IPS-15b (cell line): Measurements from ENCODE around the gene LAMA2.

Source experiments
- H3K27me3 ChIP-seq: one replicate; pipeline ENCODE4 v1.6.1; 2013; ENCODE audit warnings: low read length; ENCODE audit not compliant: control insufficient read depth, insufficient read depth
- H3K36me3 ChIP-seq: one replicate; pipeline ENCODE4 v1.6.1; 2013; ENCODE audit warnings: low read length; ENCODE audit not compliant: control insufficient read depth, insufficient read depth
- H3K4me1 ChIP-seq: one replicate; pipeline ENCODE4 v1.6.1; 2013; ENCODE audit warnings: mild to moderate bottlenecking, low read length; ENCODE audit not compliant: control insufficient read depth, insufficient read depth
- H3K4me3 ChIP-seq: one replicate; pipeline ENCODE4 v1.5.1; 2013; ENCODE audit warnings: low read depth, low read length
- H3K9ac ChIP-seq: one replicate; pipeline ENCODE4 v1.6.1; 2013; ENCODE audit warnings: low read depth, mild to moderate bottlenecking, low read length
- H3K9me3 ChIP-seq: one replicate; pipeline ENCODE4 v1.6.1; 2013; ENCODE audit warnings: mild to moderate bottlenecking, low read length; ENCODE audit not compliant: control insufficient read depth, insufficient read depth

Gene LAMA2

DNA sequence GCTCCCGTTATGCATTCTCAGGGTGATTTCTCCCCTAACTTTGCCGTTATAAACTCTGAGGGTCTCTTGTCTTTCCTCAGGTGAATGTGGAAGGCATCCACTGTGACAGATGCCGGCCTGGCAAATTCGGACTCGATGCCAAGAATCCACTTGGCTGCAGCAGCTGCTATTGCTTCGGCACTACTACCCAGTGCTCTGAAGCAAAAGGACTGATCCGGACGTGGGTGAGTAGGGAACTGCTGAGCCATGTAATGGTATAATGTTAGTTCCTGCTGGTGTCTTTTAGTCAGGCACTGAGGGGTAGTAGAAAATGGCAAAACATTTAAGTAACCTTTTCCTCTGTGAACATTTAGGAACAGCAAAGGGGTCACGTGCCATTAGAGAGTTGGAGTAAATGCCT is 431.6 kb downstream of the LAMA2 start:
- no peak overlapping the region for H3K9ac ChIP-seq
- no peaks in the 10 kb centered on the region for H3K9me3 ChIP-seq
- peaks cover 19% of the 10 kb centered on the region for H3K4me1 ChIP-seq
- no peaks in the 10 kb centered on the region for H3K27me3 ChIP-seq
- H3K36me3 ChIP-seq: no peaks in the 10 kb centered on the region
- H3K4me3 ChIP-seq: no peak overlapping the region

DNA sequence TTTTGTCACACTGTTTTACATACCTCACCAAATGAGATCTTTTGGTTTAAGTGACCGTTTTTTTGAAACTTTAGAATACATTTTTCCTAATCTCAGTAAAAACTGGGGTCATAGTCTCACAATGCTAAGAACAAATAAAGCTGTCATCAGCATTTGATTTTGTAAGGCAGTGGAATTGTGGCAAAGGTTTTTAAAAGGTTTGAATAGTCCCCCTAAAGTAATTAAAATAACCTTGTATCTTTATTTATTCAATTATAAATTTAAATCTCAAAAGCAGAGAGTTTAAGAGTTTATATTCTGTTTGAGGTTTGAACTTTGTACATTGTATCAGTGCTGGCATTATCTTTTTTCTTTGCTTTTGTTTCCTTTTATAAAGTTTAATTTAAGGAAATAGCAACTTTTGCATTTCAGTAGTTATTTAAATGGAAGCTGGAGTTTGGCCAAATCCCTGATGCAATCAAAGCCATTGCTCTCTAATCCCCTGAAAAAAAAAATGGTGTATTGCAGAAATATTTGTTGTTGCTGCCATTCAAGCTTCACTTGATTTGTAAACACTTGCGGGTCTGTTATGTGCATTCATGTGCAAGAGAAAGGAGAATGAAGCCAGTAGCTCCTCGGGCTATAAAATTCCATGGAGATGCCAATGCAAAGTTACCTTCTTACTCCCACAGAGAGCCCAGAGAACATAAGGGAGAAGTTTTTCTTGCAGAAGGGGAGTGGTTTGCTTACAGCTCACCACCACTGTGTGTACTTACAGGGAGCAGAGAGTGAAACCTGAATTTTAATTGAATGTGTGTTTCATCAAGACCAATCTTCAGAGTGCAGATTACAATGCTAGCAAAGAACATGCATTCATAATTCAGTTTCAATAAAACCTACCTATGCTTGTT is 435.2 kb downstream of the LAMA2 start:
- no peaks in the 10 kb centered on the region for H3K27me3 ChIP-seq

DNA sequence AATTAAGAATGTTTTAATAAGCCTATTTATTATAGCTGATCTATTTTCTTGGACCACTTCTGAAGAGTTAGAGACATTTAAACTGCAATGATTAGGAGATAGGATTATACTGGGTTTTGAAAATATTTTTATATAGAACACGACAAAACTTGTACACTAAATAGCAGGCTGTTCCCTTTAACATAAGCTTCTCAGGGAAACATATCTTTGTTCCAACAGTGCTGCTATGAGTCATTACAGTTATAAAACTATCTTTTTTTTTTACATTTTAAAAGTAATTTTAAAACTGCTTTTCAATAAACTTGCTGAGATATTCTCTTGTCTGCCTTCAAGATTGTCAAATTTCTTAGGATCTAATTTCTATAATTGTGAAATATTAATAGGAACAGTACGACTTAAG is 438.0 kb downstream of the LAMA2 start:
- H3K9me3 ChIP-seq: no peaks in the 10 kb centered on the region
- peaks cover 21% of the 10 kb centered on the region for H3K4me1 ChIP-seq
- no peak overlapping the region for H3K4me3 ChIP-seq
- no peak overlapping the region for H3K9ac ChIP-seq
- no peaks in the 10 kb centered on the region for H3K27me3 ChIP-seq
- no peaks in the 10 kb centered on the region for H3K36me3 ChIP-seq

More for the DNA sequence above, 435.2 kb downstream of the LAMA2 start:
- H3K36me3 ChIP-seq: no peaks in the 10 kb centered on the region
- no peak overlapping the region for H3K4me3 ChIP-seq
- no peaks in the 10 kb centered on the region for H3K9me3 ChIP-seq
- H3K9ac ChIP-seq: no peak overlapping the region
- H3K4me1 ChIP-seq: peaks cover 17% of the 10 kb centered on the region

DNA sequence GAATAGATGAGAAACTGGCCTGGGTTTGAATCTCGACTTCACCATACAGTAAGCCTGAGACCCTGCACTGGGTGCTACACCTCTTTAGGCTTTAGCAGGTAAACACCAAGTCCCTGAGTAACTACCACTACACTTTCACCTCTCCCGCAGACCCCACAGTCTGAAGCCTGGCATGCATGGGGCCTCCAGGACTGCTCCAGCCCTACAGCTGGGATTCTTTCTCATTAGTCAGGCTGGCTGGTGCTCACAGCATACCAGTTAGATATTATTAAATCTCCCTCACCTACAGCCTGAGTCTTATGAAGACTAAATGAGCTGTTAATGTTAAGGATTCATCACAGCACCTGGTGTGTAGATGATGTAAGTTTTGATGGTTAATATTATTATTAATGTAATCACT is 438.4 kb downstream of the LAMA2 start:
- Histone ChIP-seq H3K4me3 (no peak overlapping the region), H3K36me3 (no peaks in the 10 kb centered on the region), H3K9me3 (no peaks in the 10 kb centered on the region), H3K9ac (no peak overlapping the region), H3K27me3 (no peaks in the 10 kb centered on the region), H3K4me1 (peaks cover 21% of the 10 kb centered on the region)

DNA sequence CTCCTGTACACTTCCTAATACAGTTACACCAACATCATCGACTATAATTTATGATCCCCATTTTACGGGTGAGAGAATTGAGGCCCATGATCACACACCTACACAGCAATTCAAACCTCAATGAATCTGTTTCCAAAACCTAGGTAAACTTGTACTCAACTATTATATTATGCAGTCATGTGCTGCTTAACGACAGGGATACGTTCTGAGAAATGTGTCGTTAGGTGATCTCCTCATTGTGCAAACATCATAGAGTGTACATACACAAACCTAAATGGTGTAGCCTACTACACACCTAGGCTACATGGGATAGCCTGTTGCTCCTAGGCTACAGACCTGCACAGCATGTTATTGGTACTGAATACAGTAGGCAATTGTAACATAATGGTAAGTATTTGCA is 441.4 kb downstream of the LAMA2 start:
- Histone ChIP-seq H3K4me3 (no peak overlapping the region), H3K9me3 (no peaks in the 10 kb centered on the region), H3K27me3 (no peaks in the 10 kb centered on the region), H3K9ac (no peak overlapping the region), H3K36me3 (no peaks in the 10 kb centered on the region), H3K4me1 (peaks cover 7% of the 10 kb centered on the region)

DNA sequence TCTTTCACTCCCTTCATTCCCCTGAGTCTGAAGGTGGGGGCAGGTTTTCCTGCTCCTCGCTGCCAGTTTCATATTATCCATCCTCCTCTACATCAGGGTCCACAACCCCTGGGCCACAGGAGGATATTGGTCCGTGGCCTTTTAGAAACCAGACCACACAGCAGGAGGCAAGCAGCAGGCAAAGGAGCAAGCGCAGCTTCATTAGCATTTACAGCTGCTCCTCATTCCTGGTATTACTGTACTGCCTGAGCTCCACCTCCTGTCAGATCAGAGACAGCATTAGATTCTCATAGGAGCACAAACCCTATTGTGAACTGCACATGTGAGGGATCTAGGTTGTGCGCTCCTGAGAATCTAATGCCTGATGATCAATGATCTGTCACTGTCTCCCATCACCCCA is 446.7 kb downstream of the LAMA2 start:
- H3K9me3 ChIP-seq: no peaks in the 10 kb centered on the region
- H3K4me3 ChIP-seq: no peak overlapping the region
- H3K36me3 ChIP-seq: no peaks in the 10 kb centered on the region
- H3K9ac ChIP-seq: no peak overlapping the region
- peaks cover 3% of the 10 kb centered on the region for H3K4me1 ChIP-seq
- no peaks in the 10 kb centered on the region for H3K27me3 ChIP-seq

DNA sequence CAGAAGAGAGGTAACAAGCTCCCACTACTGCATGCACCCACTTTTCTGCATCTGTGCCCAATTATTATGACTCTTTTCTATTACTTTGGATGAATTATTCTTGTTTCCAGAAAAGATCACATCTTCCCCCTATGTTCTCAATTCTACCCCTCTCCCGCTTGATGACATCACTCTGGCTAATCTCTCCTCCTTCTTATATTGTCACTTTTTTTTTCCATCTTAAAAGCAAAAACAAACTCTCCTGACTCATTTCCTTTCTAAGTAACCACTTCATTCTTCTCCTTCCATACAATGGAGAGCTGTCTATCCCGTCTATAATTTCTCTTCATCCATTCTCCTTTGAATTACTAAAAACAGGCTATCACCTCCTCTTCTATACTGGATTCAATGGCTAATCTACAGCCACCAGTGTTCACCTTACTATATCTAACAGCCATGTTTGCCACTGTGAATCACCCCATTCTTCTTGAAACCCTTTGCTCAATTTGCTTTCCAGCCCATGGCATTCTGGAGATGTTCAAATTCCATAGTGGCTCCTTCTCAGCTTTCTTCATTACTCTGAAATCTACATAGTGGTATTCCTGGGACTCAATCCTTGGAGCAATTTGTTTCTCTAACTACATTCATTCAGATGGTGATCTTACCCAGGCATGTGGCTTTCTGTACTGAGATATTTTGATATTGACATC is 448.7 kb downstream of the LAMA2 start:
- H3K4me1 ChIP-seq: peaks cover 2% of the 10 kb centered on the region
- H3K9ac ChIP-seq: no peak overlapping the region
- H3K36me3 ChIP-seq: no peaks in the 10 kb centered on the region
- no peaks in the 10 kb centered on the region for H3K9me3 ChIP-seq
- H3K4me3 ChIP-seq: no peak overlapping the region
- no peaks in the 10 kb centered on the region for H3K27me3 ChIP-seq

DNA sequence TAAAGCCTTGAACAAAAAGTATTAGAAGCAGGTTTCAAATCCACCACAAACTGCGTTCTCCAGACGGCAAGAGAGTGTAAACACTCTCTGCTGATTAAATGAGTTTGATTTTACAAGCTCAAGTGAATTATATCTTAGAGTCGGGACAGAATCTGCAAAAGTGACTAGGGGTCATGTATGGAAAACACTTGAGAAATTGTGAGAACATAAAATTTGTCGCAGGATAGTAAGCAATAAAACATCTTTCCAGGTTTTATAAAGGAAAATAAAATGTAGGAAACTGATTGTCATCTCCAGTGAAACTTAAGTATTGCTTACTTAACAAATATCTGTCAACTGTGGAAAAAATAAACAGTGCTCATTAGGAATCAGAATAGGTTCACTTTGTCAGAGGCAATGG is 452.9 kb downstream of the LAMA2 start:
- H3K9ac ChIP-seq: no peak overlapping the region
- H3K9me3 ChIP-seq: no peaks in the 10 kb centered on the region
- no peak overlapping the region for H3K4me3 ChIP-seq
- no peaks in the 10 kb centered on the region for H3K36me3 ChIP-seq
- H3K4me1 ChIP-seq: peaks cover 12% of the 10 kb centered on the region
- H3K27me3 ChIP-seq: no peaks in the 10 kb centered on the region

DNA sequence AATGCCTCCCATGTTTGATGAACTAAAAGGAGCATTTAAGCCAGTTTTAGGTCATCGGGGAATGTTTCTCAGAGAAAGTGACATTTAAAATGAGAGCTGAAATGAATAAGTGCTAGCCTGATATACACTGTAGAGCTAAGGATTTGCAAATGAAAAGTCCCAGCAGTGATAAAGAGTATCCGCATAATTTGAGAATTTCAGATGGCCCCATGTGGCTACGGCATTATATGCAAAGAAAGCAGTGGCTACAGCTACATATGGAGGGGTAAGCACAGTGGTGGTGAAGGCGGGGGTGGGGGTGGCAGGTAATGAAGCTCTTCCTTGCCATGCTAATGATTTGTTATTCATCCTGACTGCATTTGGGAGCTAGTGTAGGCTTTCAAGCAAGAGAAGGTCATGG is 455.7 kb downstream of the LAMA2 start:
- H3K4me3 ChIP-seq: no peak overlapping the region
- H3K27me3 ChIP-seq: no peaks in the 10 kb centered on the region
- H3K9ac ChIP-seq: no peak overlapping the region
- H3K4me1 ChIP-seq: peaks cover 12% of the 10 kb centered on the region
- no peaks in the 10 kb centered on the region for H3K9me3 ChIP-seq
- H3K36me3 ChIP-seq: no peaks in the 10 kb centered on the region

DNA sequence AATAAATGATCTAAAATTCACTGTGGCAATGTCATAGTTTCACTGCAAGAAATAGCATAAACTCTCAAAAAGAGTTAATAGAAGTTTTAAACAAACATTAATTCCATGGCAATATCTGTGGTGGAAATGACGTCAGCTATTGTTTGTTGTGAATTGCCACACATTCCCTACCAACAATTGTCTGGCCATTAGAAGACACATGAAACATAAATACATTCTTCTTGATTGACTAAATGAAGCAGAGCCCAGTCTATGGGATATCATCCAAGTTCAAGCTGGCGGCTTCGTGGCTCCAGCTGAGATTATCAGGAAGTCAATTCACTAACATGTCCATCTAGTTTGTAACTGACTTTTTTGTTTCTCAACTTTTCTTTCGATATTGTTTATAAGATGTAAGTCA is 458.0 kb downstream of the LAMA2 start:
- Histone ChIP-seq H3K27me3 (no peaks in the 10 kb centered on the region), H3K36me3 (no peaks in the 10 kb centered on the region), H3K4me3 (no peak overlapping the region), H3K4me1 (peaks cover 12% of the 10 kb centered on the region), H3K9ac (no peak overlapping the region), H3K9me3 (no peaks in the 10 kb centered on the region)

DNA sequence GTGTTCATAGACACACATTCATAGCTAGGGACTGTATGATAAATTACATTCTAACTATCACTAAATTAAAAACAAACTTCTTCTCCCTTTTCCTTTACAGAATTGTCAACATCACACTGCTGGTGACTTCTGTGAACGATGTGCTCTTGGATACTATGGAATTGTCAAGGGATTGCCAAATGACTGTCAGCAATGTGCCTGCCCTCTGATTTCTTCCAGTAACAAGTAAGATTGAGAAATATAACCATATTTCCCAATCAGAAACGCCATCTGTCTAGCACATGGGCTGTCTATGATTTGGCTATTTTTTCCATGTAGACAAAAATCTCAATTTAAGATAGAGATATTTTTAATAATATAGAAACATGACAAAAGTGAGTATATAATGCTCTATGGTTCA is 459.3 kb downstream of the LAMA2 start:
- H3K4me3 ChIP-seq: no peak overlapping the region
- H3K9ac ChIP-seq: no peak overlapping the region
- no peaks in the 10 kb centered on the region for H3K9me3 ChIP-seq
- no peaks in the 10 kb centered on the region for H3K36me3 ChIP-seq
- peaks cover 12% of the 10 kb centered on the region for H3K4me1 ChIP-seq
- no peaks in the 10 kb centered on the region for H3K27me3 ChIP-seq

DNA sequence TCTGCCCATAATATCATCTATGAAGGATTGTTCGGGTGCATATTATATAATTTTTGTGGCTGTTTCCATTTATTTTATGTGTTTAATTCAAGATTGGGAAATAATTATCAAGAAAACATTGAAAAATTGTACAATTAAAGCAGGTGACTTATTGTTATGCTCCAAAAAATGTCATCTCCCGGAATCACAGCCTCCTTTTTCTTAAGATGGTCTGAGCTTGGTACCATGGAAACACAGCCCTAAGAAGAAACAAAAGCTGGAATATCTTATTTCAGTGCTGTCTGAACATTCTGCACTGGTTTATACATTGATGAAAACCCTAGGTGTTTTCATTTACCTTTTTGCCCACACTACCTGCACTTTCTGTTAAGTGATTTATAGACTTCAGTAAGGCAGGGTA is 459.9 kb downstream of the LAMA2 start:
- Histone ChIP-seq H3K9me3 (no peaks in the 10 kb centered on the region), H3K4me1 (peaks cover 12% of the 10 kb centered on the region), H3K27me3 (no peaks in the 10 kb centered on the region), H3K9ac (no peak overlapping the region), H3K4me3 (no peak overlapping the region), H3K36me3 (no peaks in the 10 kb centered on the region)
